Measurements from ENCODE around the gene SHH.

The SHH gene

DNA sequence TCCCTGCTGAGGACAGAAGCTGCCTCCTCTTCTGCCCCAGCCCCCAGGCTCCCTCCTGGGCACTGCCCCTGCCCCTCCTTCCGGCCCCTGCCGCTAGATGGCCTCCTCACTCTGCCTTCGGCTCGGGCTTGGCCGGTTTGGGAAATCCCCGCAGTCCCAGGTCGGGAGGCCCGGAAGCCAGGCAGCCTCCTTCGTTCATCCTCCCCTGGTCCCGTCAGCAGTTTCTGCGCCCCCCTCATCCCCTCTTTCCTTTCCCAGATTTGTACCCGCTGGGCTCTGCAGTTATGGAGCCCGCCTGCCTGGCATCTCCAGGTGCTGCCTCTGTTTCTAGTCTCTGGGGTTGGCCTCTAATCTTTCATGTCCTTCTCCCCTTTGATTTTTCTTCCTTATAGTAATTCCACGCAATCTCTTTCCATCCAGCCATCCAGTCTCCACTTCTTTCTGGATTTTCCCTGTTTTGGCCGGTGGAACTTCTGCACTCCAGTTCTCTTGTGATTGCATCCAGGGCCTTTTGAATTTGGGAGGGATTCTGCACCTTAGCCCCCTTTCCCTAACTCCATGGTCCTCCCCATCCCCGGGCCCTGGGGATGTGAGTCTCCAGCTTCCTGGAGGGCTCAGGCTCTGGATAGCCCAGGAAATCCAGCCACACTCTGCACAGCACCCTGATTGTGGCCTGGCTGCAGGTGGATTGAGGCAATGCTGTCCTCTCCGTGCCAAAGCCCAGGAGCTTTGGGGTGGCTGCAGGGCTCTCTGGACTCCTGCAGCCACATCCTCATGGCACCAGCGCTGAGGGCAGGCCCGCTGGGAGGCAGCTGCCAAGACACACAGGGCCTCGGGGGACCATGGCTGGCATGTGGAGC, 3.3 kb upstream of the SHH start (continued):
- 0 out of 2 replicates have a peak, but pooled peaks have one; percentile 29 for TF ChIP-seq KLF8 (tag by site-specific recombination; IDR thresholded peaks at IDR 0.05)
- no peak for TF ChIP-seq ZNF624 (tag by site-specific recombination; IDR thresholded peaks at IDR 0.05)
- TF ChIP-seq, protein P1, sequence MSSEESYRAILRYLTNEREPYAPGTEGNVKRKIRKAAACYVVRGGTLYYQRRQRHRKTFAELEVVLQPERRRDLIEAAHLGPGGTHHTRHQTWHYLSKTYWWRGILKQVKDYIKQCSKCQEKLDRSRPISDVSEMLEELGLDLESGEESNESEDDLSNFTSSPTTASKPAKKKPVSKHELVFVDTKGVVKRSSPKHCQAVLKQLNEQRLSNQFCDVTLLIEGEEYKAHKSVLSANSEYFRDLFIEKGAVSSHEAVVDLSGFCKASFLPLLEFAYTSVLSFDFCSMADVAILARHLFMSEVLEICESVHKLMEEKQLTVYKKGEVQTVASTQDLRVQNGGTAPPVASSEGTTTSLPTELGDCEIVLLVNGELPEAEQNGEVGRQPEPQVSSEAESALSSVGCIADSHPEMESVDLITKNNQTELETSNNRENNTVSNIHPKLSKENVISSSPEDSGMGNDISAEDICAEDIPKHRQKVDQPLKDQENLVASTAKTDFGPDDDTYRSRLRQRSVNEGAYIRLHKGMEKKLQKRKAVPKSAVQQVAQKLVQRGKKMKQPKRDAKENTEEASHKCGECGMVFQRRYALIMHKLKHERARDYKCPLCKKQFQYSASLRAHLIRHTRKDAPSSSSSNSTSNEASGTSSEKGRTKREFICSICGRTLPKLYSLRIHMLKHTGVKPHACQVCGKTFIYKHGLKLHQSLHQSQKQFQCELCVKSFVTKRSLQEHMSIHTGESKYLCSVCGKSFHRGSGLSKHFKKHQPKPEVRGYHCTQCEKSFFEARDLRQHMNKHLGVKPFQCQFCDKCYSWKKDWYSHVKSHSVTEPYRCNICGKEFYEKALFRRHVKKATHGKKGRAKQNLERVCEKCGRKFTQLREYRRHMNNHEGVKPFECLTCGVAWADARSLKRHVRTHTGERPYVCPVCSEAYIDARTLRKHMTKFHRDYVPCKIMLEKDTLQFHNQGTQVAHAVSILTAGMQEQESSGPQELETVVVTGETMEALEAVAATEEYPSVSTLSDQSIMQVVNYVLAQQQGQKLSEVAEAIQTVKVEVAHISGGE (tag by site-specific recombination; conservative IDR thresholded peaks at IDR 0.05; ENCODE audit: low read depth) = 0 out of 2 replicates have a peak, but pooled peaks have one; percentile 16
- TF ChIP-seq ZNF2 (tag by site-specific recombination; IDR thresholded peaks at IDR 0.05) = 0 out of 2 replicates have a peak, but pooled peaks have one; percentile 46
- peak; percentile 76 for TF ChIP-seq ZBTB17 (tag by site-specific recombination; IDR thresholded peaks at IDR 0.05)
- no peak for TF ChIP-seq ZNF19 (tag by site-specific recombination; IDR thresholded peaks at IDR 0.05; ENCODE audit: low read depth)

- H3K4me1 ChIP-seq (ENCODE audit: control insufficient read depth, insufficient read depth, low read length) = peaks cover 2% of the 10 kb centered on the region; the same call in 1 of the 2 replicates
- H3K4me3 ChIP-seq (ENCODE audit: low read depth, low read length) = no peak overlapping the region
- no peaks in the 10 kb centered on the region for H3K36me3 ChIP-seq (ENCODE audit: control insufficient read depth in 2 of 2, insufficient read depth in 1 of 2, low read length in 2 of 2)
- H3K27ac ChIP-seq (ENCODE audit: extremely low read depth, low read depth, low read length) = no peak overlapping the region
- ChIA-PET CTCF (interaction anchor here (0.6 to 2.8 kb wide), 4 partner anchors 24 to 659 kb away, joined by 3 to 16 read pairs (median 7); no protein-coding TSS in a partner anchor), POLR2A (no interaction called here)
- H3K9me3 ChIP-seq (ENCODE audit: control insufficient read depth, insufficient read depth, low read depth, low read length) = no peaks in the 10 kb centered on the region
- no peak for TF ChIP-seq ZNF707 (tag by site-specific recombination; IDR thresholded peaks at IDR 0.05)
- TF ChIP-seq ZNF324 (tag by site-specific recombination; IDR thresholded peaks at IDR 0.05) = no peak
- TF ChIP-seq TRIM28 (IDR thresholded peaks at IDR 0.05; ENCODE audit: borderline replicate concordance, low read length) = no peak
- no peak for TF ChIP-seq ZNF580 (tag by site-specific recombination; IDR thresholded peaks at IDR 0.05)
- no peak for TF ChIP-seq ZNF629 (tag by site-specific recombination; IDR thresholded peaks at IDR 0.05)
- TF ChIP-seq ZIC2 (tag by site-specific recombination; IDR thresholded peaks at IDR 0.05) = peak; percentile 34
- no peak for TF ChIP-seq ZNF19 (tag by site-specific recombination; IDR thresholded peaks at IDR 0.05; ENCODE audit: low read depth)
- no peak for TF ChIP-seq ZNF169 (tag by site-specific recombination; IDR thresholded peaks at IDR 0.05)
- TF ChIP-seq GLIS2 (tag by site-specific recombination; IDR thresholded peaks at IDR 0.05) = peak; percentile 67; the same call in 1 of the 2 replicates
- no peak for TF ChIP-seq ZNF350 (tag by site-specific recombination; IDR thresholded peaks at IDR 0.05)
- no peak for TF ChIP-seq ZNF529 (tag by site-specific recombination; IDR thresholded peaks at IDR 0.05; ENCODE audit: insufficient replicate concordance)
- no peak for TF ChIP-seq ZNF600 (tag by site-specific recombination; IDR thresholded peaks at IDR 0.05)
- TF ChIP-seq, protein P2, sequence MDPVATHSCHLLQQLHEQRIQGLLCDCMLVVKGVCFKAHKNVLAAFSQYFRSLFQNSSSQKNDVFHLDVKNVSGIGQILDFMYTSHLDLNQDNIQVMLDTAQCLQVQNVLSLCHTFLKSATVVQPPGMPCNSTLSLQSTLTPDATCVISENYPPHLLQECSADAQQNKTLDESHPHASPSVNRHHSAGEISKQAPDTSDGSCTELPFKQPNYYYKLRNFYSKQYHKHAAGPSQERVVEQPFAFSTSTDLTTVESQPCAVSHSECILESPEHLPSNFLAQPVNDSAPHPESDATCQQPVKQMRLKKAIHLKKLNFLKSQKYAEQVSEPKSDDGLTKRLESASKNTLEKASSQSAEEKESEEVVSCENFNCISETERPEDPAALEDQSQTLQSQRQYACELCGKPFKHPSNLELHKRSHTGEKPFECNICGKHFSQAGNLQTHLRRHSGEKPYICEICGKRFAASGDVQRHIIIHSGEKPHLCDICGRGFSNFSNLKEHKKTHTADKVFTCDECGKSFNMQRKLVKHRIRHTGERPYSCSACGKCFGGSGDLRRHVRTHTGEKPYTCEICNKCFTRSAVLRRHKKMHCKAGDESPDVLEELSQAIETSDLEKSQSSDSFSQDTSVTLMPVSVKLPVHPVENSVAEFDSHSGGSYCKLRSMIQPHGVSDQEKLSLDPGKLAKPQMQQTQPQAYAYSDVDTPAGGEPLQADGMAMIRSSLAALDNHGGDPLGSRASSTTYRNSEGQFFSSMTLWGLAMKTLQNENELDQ (tag by site-specific recombination; IDR thresholded peaks at IDR 0.05; ENCODE audit: low read depth) = no peak
These were observed 2.3 kb upstream of the SHH start for GRCh38 chr7:155814316-155815276.
